ENCODE measurements around the gene TFPT.

The TFPT gene

GRCh38 chr19:54095136-54095858 lies 20.2 kb downstream of the TFPT start:
- H3K4me2 ChIP-seq (ENCODE audit: low read length): no peak overlapping the region
- no peaks in the 10 kb centered on the region for H3K9me3 ChIP-seq (ENCODE audit: low read length)
- no peak overlapping the region for H3K27ac ChIP-seq (ENCODE audit: low read depth, low read length, poor library complexity, severe bottlenecking)
- H3K36me3 ChIP-seq (ENCODE audit: insufficient read depth, low read length): no peaks in the 10 kb centered on the region
- H3K4me3 ChIP-seq (ENCODE audit: low read depth, low read length, poor library complexity, severe bottlenecking): no peak overlapping the region
- no peak overlapping the region for H3K9ac ChIP-seq (ENCODE audit: low read length)
- no peaks in the 10 kb centered on the region for H4K20me1 ChIP-seq (ENCODE audit: insufficient read depth, low read length)
- TF ChIP-seq, protein P1, sequence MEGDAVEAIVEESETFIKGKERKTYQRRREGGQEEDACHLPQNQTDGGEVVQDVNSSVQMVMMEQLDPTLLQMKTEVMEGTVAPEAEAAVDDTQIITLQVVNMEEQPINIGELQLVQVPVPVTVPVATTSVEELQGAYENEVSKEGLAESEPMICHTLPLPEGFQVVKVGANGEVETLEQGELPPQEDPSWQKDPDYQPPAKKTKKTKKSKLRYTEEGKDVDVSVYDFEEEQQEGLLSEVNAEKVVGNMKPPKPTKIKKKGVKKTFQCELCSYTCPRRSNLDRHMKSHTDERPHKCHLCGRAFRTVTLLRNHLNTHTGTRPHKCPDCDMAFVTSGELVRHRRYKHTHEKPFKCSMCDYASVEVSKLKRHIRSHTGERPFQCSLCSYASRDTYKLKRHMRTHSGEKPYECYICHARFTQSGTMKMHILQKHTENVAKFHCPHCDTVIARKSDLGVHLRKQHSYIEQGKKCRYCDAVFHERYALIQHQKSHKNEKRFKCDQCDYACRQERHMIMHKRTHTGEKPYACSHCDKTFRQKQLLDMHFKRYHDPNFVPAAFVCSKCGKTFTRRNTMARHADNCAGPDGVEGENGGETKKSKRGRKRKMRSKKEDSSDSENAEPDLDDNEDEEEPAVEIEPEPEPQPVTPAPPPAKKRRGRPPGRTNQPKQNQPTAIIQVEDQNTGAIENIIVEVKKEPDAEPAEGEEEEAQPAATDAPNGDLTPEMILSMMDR (IDR thresholded peaks at IDR 0.05; ENCODE audit: low read length): no peak
- TF ChIP-seq EZH2 (IDR thresholded peaks at IDR 0.05; ENCODE audit: borderline replicate concordance, low read length): no peak
- H2AFZ ChIP-seq (ENCODE audit: low read length): no peak overlapping the region
- peaks cover 4% of the 10 kb centered on the region for H3K4me1 ChIP-seq (ENCODE audit: insufficient read depth, low read length, severe bottlenecking)
- no peaks in the 10 kb centered on the region for H3K79me2 ChIP-seq (ENCODE audit: insufficient read depth, low read length)
- no peaks in the 10 kb centered on the region for H3K27me3 ChIP-seq (ENCODE audit: insufficient read depth, low read length)
- no peaks in the 10 kb centered on the region for H3K9me2 ChIP-seq (ENCODE audit: low read depth, low read length)
- no peaks in the 10 kb centered on the region for H3F3A ChIP-seq (ENCODE audit: insufficient read depth, low read length)

DNA sequence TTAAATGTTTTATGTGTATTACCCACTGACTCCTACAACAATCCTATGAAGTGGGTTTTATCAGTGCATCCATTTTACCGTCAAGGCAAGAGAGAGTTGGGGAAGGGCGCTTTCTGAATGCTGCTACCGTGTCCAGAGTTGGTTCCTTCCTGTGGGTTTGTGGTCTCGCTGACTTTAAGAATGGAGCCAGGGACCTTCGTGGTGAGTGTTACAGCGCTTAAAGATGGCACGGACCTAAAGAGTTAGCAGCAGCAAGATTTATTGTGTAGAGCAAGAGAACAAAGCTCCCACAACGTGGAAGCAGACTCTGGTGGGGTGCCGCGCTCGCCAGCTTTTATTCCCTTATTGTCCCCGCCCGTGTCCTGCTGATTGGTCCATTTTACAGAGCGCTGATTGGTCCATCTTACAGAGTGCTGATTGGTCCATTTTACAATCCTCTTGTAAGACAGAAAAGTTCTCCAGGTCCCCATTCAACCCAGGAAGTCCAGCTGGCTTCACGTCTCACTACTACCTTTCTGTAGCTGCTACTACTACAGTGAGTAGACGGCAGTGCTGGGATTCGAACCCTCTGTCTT lies 20.9 kb downstream of the TFPT start:
- no peak overlapping the region for H3K27ac ChIP-seq (ENCODE audit: low read depth, low read length, poor library complexity, severe bottlenecking)
- no peaks in the 10 kb centered on the region for H4K20me1 ChIP-seq (ENCODE audit: insufficient read depth, low read length)
- no peaks in the 10 kb centered on the region for H3K36me3 ChIP-seq (ENCODE audit: insufficient read depth, low read length)
- no peak overlapping the region for H3K4me3 ChIP-seq (ENCODE audit: low read depth, low read length, poor library complexity, severe bottlenecking)
- TF ChIP-seq EZH2 (IDR thresholded peaks at IDR 0.05; ENCODE audit: borderline replicate concordance, low read length): no peak
- TF ChIP-seq, protein P1 (IDR thresholded peaks at IDR 0.05; ENCODE audit: low read length): no peak
- no peaks in the 10 kb centered on the region for H3K79me2 ChIP-seq (ENCODE audit: insufficient read depth, low read length)
- H2AFZ ChIP-seq (ENCODE audit: low read length): no peak overlapping the region
- H3K9me3 ChIP-seq (ENCODE audit: low read length): no peaks in the 10 kb centered on the region
- no peaks in the 10 kb centered on the region for H3F3A ChIP-seq (ENCODE audit: insufficient read depth, low read length)
- H3K27me3 ChIP-seq (ENCODE audit: insufficient read depth, low read length): no peaks in the 10 kb centered on the region
- no peak overlapping the region for H3K4me2 ChIP-seq (ENCODE audit: low read length)
- no peaks in the 10 kb centered on the region for H3K9me2 ChIP-seq (ENCODE audit: low read depth, low read length)
- H3K9ac ChIP-seq (ENCODE audit: low read length): no peak overlapping the region
- H3K4me1 ChIP-seq (ENCODE audit: insufficient read depth, low read length, severe bottlenecking): peaks cover 4% of the 10 kb centered on the region

DNA sequence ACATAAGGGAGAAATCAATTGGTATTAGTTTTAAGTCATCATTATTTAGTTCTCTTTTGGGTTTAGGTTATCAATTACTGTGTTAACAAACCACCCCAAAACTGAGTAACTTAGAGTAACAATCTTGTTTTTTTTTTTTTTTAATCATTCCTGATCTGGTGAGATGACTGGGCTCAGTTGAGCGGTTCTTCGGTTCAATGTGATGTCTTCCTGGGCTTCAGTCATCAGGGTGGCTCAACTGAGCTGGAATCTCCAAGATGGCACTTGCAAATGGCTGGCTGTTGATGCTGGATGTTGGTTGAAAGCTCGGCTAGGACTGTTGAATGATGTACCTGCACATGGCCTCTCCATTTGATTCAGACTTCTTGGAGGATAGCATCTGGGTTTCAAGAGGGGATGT lies 31.0 kb downstream of the TFPT start:
- no peak for TF ChIP-seq EZH2 (IDR thresholded peaks at IDR 0.05; ENCODE audit: borderline replicate concordance, low read length)
- TF ChIP-seq, protein P1 (IDR thresholded peaks at IDR 0.05; ENCODE audit: low read length): no peak
- H3K9me2 ChIP-seq (ENCODE audit: low read depth, low read length): no peaks in the 10 kb centered on the region
- no peak overlapping the region for H3K9ac ChIP-seq (ENCODE audit: low read length)
- H3K4me2 ChIP-seq (ENCODE audit: low read length): no peak overlapping the region
- H3K4me1 ChIP-seq (ENCODE audit: insufficient read depth, low read length, severe bottlenecking): no peaks in the 10 kb centered on the region
- peaks cover 2% of the 10 kb centered on the region; the same call in 1 of the 2 replicates for H3K9me3 ChIP-seq (ENCODE audit: low read length)
- no peaks in the 10 kb centered on the region for H3K79me2 ChIP-seq (ENCODE audit: insufficient read depth, low read length)
- no peak overlapping the region for H3K4me3 ChIP-seq (ENCODE audit: low read depth, low read length, poor library complexity, severe bottlenecking)
- no peaks in the 10 kb centered on the region for H3F3A ChIP-seq (ENCODE audit: insufficient read depth, low read length)
- no peaks in the 10 kb centered on the region for H3K36me3 ChIP-seq (ENCODE audit: insufficient read depth, low read length)
- H3K27me3 ChIP-seq (ENCODE audit: insufficient read depth, low read length): no peaks in the 10 kb centered on the region; the same call in 1 of the 2 replicates
- no peak overlapping the region for H2AFZ ChIP-seq (ENCODE audit: low read length)
- H3K27ac ChIP-seq (ENCODE audit: low read depth, low read length, poor library complexity, severe bottlenecking): no peak overlapping the region
- no peaks in the 10 kb centered on the region for H4K20me1 ChIP-seq (ENCODE audit: insufficient read depth, low read length)

Measured in OCI-LY1 (cell line).